ENCODE measurements around the gene RTBDN.

The RTBDN gene

GRCh38 chr19:12789098-12789903 is 45.1 kb downstream of the RTBDN start:
- TF ChIP-seq MAX (IDR thresholded peaks at IDR 0.05) (no peak), REST (IDR thresholded peaks at IDR 0.05; ENCODE audit: low read depth) (no peak), ZBTB7A (IDR thresholded peaks at IDR 0.05; ENCODE audit: low read depth) (peak; percentile 53; the same call in 1 of the 2 replicates), CREB1 (IDR thresholded peaks at IDR 0.05; ENCODE audit: low read depth) (no peak), USF1 (IDR thresholded peaks at IDR 0.05) (no peak), TAF1 (IDR thresholded peaks at IDR 0.05; ENCODE audit: low read depth) (no peak), TCF12 (IDR thresholded peaks at IDR 0.05; ENCODE audit: low read depth) (no peak)

GRCh38 chr19:12788682-12789097 is 45.7 kb downstream of the RTBDN start:
- peak; percentile 96 for TF ChIP-seq NFIC (IDR thresholded peaks at IDR 0.05)
- TF ChIP-seq CREB1 (IDR thresholded peaks at IDR 0.05; ENCODE audit: low read depth), result no peak
- TF ChIP-seq MAX (IDR thresholded peaks at IDR 0.05), result peak; percentile 65
- TF ChIP-seq TAF1 (IDR thresholded peaks at IDR 0.05; ENCODE audit: low read depth), result no peak
- TF ChIP-seq EP300 (IDR thresholded peaks at IDR 0.05; ENCODE audit: borderline replicate concordance), result peak; percentile 87
- TF ChIP-seq USF1 (IDR thresholded peaks at IDR 0.05), result peak; percentile 16; the same call in 1 of the 2 replicates
- no peak for TF ChIP-seq REST (IDR thresholded peaks at IDR 0.05; ENCODE audit: low read depth)
- peak; percentile 77; the same call in 1 of the 2 replicates for TF ChIP-seq FOXM1 (IDR thresholded peaks at IDR 0.05; ENCODE audit: borderline replicate concordance, low read depth)
- no peak for TF ChIP-seq YY1 (IDR thresholded peaks at IDR 0.05; ENCODE audit: low read depth)
- peak; percentile 74 for TF ChIP-seq EGR1 (IDR thresholded peaks at IDR 0.05)
- peak; percentile 90 for TF ChIP-seq ZBTB7A (IDR thresholded peaks at IDR 0.05; ENCODE audit: low read depth)
- TF ChIP-seq TCF12 (IDR thresholded peaks at IDR 0.05; ENCODE audit: low read depth), result peak; percentile 97
- no peak for TF ChIP-seq TEAD4 (IDR thresholded peaks at IDR 0.05)
- peak; percentile 35; the same call in 1 of the 2 replicates for TF ChIP-seq RAD21 (IDR thresholded peaks at IDR 0.05; ENCODE audit: low read depth)
- peak; percentile 5; the same call in 1 of the 2 replicates for TF ChIP-seq CEBPB (IDR thresholded peaks at IDR 0.05)

- TF ChIP-seq YY1 (IDR thresholded peaks at IDR 0.05; ENCODE audit: low read depth) (no peak), TAF1 (IDR thresholded peaks at IDR 0.05; ENCODE audit: low read depth) (no peak), CEBPB (IDR thresholded peaks at IDR 0.05) (no peak)
Observed at GRCh38 chr19:12788042-12788681, 46.2 kb downstream of the RTBDN start.

- TF ChIP-seq TCF12 (IDR thresholded peaks at IDR 0.05; ENCODE audit: low read depth), result no peak
- no peak for TF ChIP-seq NFIC (IDR thresholded peaks at IDR 0.05)
- no peak for TF ChIP-seq EGR1 (IDR thresholded peaks at IDR 0.05)
- no peak for TF ChIP-seq MAX (IDR thresholded peaks at IDR 0.05)
- no peak for TF ChIP-seq CEBPB (IDR thresholded peaks at IDR 0.05)
- no peak for TF ChIP-seq FOXM1 (IDR thresholded peaks at IDR 0.05; ENCODE audit: borderline replicate concordance, low read depth)
- TF ChIP-seq USF1 (IDR thresholded peaks at IDR 0.05), result no peak
- TF ChIP-seq RAD21 (IDR thresholded peaks at IDR 0.05; ENCODE audit: low read depth), result no peak
- TF ChIP-seq CREB1 (IDR thresholded peaks at IDR 0.05; ENCODE audit: low read depth), result no peak
- TF ChIP-seq REST (IDR thresholded peaks at IDR 0.05; ENCODE audit: low read depth), result no peak
- TF ChIP-seq TEAD4 (IDR thresholded peaks at IDR 0.05), result no peak
- no peak for TF ChIP-seq ZBTB7A (IDR thresholded peaks at IDR 0.05; ENCODE audit: low read depth)
- no peak for TF ChIP-seq TAF1 (IDR thresholded peaks at IDR 0.05; ENCODE audit: low read depth)
- no peak for TF ChIP-seq EP300 (IDR thresholded peaks at IDR 0.05; ENCODE audit: borderline replicate concordance)
- no peak for TF ChIP-seq YY1 (IDR thresholded peaks at IDR 0.05; ENCODE audit: low read depth)
Observed at GRCh38 chr19:12787458-12787857, 46.9 kb downstream of the RTBDN start.
